NCI-H2227 (cell line): ENCODE measurements around the gene CPPED1.
"Not testable (repeated sequence)": the region's sequence is repeated elsewhere in the genome, so short reads cannot be mapped to it uniquely, and the experiment has no call there.

Experiments used
- DNase-seq: peaks from one replicate; lab custom pipeline; 2025; ENCODE audit not compliant: unreplicated experiment; lab: John Stamatoyannopoulos, UW

CPPED1 gene, protein sequence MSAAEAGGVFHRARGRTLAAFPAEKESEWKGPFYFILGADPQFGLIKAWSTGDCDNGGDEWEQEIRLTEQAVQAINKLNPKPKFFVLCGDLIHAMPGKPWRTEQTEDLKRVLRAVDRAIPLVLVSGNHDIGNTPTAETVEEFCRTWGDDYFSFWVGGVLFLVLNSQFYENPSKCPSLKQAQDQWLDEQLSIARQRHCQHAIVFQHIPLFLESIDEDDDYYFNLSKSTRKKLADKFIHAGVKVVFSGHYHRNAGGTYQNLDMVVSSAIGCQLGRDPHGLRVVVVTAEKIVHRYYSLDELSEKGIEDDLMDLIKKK

DNA sequence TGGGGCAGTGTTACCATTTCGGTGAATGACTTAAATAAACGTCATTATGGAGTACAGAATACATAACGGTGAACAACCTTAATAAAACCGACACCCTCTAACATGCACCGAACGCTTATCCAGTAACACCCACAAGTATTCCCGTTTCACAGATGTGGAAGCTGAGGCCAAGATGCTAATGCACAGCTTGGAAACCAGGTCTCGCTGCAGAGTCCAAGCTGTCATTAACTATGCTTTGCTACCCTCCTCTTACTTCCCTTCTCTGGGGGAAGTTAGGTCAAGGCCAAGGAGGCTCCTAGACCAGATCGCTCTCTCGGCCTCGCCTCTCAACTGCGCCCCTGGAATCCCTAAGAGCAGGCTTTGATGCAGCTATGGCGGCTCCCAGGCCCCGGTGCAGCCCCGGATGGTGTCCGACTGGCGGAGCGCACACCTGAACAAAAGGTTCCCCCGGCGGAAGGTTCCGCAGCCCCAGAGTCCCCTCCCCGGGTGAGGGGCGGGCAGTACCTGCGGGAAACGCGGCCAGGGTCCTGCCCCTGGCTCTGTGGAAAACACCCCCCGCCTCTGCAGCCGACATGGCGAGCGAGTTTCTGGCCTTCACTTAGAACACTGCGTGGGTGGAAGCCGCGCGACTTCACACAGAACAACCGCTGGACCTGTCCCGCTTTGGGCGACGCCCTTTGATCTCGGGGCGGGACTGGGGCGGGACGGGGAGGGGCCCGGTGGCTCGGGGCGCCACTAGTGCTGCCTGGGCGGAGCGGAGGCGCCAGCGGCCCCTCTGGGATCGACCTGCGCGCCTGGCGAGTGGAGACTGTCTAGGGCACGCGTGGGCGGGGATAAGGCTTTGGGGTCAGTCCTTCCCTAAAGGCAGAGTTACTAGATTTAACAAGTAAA is at the start of gene CPPED1:
TSS of gene CPPED1 (minus strand) at position 685 of the 891 bp plus-strand sequence. CDS start at position 574, 111 bp downstream.
- peak; percentile 88 for DNase-seq

DNA sequence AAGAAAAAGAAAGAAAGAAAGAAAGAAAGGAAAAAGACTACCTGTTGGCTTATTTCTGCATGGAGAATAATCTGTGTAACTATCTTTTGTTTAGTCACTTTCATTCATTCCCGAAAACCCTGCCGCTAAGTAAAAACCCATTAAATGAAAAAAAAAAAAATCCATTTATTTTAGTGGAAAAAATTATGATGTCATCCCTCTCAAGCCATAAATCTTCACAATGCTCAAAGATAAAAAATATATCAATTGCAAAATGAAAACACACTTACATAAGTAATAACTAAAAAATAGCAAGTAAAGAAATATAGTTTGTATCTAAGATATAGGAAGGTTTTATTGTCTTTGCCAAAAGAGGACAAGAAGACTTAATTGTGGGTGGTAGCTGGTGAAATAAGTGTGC is 46.5 kb upstream of the CPPED1 start:
- DNase-seq, result no peak

DNA sequence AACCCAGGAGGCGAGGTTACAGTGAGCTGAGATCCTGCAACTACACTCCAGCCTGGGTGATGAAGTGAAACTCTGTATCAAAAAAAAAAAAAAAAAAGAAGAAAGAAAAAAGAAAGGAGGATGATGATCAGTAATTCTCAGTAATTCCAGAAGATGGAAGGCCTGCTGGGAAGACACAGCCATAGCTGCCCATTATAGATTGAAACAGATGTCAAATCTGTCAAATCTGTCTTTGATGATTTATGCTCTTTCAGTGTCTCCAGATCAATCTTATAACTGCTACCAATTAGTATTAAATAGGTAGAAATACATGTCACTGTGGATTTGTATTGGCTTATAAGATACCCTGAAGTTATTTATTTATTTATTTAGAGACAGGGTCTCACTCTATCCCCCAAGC is 42.9 kb upstream of the CPPED1 start:
- DNase-seq, result no peak

DNA sequence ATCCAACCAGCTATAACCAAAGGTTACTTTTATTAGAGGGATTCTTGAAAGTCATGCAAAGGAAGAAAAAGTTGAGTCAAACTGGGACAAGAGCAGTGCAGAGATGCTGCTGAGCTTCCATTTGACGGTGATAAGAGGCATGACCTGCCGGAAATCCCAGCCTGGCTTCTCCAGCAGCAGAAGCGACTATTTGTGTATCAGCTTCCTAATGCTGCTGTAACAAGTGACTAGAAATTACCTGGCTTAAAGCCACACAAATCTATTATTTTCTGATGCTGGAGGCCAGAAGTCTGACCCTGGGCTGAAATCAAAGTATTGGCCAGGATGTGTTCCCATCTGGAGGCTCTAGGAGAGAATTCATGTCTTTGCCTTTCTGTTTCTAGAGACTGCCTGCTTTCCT is 41.6 kb upstream of the CPPED1 start:
- no peak for DNase-seq

DNA sequence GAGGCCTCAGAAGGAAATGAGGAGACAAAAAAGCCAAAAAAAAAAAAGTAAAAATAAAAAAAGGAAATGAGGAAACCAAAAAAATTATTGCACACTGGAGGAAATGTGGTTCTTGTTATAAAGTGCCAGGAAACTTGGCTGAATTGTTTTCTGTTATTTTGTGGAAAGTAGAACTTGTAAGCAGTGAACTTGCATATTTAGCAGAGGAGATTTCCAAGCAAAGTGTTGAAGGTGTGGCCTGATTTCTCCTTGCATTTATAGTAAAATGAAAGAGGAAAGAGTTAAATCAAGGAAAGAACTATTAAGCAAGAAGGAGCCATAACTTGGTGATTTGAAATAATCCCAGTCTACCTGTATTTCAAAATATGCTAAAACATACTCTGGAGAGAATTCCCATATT is 34.1 kb upstream of the CPPED1 start:
- no peak for DNase-seq

DNA sequence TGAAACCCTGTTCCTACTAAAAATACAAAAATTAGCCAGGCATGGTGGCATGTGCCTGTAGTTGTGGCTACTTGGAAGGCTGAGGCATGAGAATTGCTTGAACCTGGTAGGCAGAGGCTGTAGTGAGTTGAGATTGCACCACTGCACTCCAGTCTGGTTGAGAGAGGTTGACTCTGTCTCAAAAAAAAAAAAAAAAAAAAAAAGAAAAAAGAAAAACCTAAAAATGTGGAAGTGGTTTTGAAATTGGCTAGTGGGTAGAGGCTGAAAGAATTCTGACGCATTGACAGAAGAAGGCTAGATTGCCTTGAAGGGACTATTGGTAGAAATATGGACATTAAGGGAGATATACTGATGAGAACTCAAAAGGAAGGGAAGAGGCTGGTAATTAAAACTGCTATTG is 33.6 kb upstream of the CPPED1 start:
- no peak for DNase-seq

DNA sequence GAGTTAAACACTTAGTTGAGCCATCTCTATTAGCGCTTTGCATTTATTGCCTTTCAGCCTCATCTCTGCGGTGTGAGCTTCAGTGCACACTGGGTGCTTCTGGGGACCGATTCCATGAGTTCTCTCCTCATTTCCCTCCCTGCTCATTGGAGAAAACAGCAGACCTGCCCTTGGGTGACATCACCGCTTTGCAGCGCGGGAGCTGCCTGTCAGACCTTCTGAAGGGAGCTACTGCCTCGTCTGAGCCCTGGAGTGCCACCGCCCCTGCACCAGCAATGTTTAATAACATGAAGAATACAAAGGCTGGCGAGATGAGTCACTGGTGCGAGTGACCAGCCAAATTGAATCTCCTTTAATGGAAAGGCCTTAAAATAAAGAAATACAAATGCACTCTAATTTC is 30.2 kb upstream of the CPPED1 start:
- peak; percentile 7 for DNase-seq

DNA sequence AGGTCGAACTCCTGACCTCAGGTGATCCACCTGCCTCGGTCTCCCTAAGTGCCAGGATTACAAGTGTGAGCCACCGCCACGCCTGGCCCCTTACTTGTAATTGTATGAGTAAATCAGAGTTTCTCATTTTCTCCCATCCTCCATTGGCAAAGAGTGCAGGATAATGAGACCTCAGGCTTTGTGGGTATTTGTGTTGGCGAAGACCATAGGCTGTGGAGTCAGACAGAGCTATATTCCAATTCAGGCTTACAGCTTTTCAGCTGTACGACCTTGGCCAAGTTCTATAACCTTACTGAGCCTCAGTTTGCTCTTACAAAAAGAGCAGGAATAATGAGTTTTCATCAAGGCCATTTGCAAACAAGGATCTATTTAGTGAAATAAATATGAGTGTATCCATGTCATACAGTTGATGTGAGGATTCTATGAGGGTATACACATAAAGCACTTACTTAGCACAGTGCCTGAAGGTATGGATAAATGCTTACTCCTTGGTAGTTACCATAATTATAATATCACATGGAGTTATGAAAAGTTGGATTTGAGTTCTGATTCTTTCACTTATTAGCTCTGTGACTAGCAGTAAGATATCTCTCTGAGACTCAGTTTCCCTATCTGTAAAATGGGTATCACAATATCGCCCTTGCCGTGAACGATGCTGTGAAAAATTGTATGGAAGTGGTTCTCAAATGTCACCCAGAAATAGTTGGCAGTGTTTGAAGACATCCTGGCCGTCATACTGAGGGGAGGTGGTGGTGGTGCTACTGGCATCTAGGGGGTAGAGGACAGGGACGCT is 25.6 kb upstream of the CPPED1 start:
- DNase-seq, result no peak

DNA sequence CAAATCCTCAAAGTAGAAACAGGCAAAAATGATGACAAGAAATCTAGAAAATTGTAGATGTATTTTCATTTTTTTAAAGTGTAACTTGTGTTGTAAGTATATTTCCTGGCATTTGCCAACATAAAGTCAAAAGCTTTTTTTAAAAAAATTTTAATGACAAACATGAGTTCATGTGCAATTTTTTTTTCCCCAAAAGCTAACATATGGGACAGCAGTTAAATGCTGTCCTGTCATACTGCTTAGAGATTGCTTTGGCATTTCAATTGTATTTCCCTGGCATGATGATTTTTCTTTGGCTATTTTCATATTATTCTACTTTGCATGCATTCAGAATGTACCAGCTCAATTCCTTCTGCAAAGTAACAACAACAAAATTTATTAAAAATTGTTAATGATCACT is 24.5 kb upstream of the CPPED1 start:
- DNase-seq, result no peak

DNA sequence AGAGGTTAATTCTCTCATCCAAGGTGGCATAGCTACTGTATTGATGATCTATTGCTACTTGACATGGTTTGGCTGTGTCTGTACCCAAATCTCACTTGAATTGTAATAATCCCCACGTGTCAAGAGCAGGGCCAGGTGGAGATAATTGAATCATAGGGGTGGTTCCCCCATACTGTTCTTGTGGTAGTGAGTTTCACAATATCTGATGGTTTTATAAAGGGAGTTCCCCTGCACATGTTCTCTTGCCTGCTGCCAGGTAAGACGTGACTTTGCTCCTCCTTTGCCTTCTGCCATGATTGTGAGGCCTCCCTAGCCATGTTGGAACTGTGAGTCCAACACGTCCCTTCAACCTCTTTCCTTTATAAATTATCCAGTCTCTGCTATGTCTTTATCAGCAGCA is 22.9 kb upstream of the CPPED1 start:
- no peak for DNase-seq

DNA sequence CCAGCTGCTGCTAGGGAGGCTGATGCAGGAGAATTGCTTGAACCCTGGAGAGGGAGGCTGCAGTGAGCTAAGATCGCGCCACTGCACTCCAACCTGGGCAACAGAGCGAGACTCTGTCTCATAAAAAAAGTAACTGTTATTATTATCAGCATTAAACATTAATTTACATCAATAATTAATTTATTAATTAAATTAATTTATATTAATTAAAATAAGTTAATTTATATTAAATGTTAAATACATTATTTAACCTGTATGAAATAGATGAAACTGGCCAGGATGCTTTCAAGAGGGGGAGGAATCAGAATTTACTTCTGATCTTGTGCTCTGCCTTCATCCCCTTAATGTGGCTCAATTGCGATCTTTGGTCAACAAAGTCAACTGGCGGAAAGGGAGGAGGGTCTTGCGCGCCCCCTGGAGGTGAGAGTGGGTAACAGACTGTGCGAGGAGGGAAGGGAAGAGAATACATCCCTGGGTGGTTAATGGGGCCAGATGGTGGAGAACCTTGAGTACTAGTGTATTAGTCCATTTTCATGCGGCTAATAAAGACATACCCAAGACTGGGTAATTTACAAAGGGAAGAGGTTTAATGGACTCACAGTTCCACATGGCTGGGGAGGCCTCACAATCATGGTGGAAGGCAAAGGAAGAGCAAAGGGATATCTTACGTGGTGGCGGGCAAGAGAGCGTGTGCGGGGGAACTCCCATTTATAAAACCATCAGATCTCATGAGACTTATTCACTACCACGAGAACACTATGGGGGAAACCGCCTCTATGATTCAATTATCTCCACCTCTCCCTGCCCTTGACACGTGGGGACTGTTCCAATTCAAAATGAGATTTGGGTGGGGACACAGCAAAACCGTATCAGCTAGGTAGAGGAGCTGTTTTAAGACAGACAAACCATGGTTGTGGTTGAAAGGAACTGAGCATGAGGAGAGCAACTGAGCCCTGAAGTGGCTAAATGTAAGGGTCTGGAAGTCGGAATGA is 15.7 kb upstream of the CPPED1 start:
- DNase-seq, result peak; percentile 7

DNA sequence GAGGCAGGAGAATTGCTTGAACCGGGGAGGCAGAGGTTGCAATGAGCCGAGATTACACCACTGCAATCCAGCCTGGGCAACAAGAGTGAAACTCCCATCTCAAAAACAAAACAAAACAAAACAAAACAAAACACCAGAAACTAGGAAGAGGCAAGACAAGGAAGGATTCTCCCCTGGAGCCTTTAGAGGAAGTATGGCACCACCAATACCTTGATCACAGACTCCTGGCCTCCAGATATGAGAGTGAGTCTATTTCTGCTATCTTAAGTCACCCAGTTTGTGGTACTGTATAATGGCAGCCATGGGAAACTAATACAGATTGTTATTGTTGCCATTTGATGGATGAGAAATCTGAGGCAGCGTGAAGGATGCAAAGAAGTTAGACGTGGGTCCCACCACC is 14.6 kb upstream of the CPPED1 start:
- DNase-seq, result no peak

DNA sequence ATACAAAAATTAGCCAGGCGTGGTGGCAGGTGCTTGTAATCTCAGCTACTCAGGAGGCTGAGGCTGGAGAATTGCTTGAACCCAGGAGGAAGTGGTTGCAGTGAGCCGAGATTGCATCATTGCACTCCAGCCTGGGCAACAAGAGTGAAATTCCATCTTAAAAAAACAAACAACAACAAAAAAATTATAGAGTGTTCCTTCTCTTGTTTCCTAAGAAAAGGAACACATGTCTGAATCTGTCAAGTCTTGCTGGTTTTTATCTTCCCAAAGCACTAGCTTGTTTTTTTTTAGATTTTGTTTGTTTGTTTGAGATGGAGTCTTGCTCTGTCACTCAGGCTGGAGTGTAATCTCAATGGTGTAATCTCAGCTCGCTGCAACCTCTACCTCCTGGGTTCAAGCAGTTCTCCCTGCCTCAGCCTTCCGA is 13.1 kb upstream of the CPPED1 start:
- DNase-seq, result not testable (repeated sequence)

DNA sequence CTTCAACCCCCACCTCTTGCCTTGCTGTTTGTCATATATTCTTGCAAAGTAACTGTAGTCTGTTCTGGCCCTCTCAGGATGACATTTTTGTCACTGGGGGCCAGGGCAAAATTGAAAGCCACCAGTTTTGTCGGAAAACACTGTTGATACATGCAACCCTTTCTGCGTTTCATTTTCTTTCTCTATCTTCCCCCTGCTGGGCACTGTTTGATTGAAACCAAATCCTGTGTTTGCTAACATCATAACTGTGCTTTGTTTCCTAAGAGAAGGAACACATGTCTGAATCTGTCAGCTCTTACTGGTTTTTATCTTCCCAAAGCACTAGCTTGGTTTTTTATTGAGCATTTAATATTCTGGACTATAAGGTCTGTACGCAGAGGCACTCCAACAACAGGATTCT is 11.7 kb upstream of the CPPED1 start:
- no peak for DNase-seq

DNA sequence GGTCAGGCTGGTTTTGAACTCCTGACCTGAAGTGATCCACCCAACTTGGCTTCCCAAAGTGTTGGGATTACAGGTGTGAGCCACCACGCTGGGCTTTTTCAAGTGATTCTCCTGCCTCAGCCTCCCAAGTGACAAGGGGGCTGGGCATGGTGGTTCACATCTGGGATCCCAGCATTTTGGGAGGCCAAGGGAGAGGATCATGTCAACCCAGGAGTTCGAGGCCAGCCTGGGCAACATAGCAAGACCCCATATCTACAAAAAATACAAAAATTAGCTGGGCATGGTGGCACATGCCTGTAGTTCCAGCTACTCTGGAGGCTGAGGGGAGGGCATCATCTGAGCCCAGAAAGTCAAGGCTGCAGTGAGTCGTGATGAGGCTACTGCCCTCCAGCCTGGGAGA is 10.0 kb upstream of the CPPED1 start:
- DNase-seq, result not testable (repeated sequence)

DNA sequence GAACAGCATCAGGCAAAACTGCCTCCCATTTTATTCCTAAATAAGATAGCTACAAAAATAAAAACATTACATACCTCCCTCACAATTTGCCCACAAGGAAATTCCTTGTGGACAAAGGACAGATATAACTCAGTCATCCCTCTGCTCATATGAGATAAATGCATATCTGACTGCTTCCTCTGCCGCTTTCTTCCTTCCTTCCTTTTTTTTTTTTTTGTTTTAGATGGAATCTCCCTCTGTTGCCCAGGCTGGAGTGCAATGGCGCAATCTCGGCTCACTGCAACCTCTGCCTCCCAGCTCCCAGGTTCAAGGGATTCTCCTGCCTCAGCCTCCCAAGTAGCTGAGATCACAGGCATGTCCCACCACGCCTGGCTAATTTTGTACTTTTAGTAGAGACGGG is 9.6 kb upstream of the CPPED1 start:
- not testable (repeated sequence) for DNase-seq

DNA sequence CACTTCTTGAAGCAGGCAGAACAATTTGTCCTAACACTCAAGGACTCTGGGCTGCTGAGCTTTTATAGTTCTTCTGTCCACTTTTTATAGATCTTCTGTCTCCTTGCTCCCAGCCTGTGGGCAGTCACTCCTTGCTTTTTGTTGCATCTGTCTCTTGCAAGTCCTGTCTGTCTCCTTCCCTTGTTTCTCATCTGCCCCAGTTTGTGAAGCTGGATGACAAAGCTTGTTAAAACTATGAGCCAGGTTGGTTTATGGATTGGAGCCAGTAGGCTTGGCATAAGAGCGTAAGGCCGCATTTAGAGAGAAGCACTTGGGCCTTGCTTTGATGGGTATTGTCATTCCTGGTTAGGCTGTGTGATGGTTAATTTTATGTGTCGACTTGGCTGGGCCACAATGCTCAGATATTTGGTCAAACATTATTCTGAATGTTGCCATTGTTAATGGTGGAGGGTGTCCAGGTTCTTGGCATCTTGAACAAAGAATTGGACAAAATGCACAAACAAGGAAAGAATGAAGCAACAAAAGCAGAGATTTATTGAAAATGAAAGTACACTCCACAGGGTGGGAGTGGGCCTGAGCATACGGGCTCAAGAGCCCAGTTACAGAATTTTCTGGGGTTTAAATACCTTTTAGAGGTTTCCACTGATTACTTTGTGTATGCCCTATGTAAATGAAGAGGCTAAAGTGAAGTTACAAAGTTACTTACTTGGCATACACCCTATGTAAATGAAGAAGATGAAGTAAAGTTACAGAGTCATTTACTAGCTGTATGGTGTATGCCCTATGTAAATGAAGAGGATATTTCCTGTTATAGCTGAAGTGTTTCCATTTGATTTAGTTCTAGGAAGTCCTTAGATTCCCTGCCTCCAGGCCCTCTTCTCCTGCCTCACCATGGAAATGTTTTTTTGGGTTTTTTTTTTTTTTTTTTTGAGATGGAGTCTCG is 8.0 kb upstream of the CPPED1 start:
- DNase-seq, result no peak

DNA sequence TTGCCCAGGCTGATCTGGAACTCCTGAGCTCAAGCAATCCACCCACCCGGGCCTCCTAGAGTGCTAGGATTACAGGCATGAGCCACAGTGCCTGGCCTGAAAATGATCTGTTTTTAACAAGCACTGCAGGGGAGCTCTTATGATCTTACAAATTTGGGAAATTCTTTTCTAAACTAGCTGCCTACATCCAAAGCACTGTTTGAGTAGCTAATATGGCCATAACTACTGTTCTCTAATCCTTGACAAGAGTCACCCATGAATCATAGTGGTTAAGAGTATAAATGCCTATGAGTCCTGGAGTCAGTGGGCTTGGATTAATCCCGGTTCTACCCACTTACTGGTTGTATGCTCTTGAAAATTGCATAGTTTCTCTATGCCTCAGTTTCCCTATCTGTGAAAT is 1.4 kb upstream of the CPPED1 start:
- DNase-seq, result no peak

DNA sequence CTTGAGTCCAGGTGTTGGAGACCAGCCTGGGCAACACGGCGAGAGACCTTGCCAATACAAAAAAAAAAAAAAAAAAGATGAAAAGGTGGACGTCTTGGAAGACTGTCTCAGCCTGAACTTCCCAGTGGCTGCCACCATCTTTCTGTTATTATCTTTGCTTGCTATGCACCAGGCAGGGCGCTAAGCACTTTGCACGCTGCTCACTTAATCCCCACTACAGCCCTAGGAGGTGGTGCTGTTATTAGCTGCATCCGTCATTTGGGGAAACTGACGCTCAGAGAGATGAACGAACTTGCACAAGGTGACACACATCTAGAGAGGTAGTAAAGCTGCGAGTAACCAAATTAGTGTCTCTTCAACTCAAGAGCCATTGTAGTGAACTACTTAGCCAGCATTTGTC is 708 bp upstream of the CPPED1 start:
- DNase-seq, result no peak
